GM12872 (cell line): Measurements from ENCODE around the gene EDN2.

Experiments
- TF ChIP-seq, protein P1 (sequence below): IDR thresholded peaks from 3 replicates; pipeline ENCODE4 v1.5.1; 2011; ENCODE audit warnings: low read depth, mild to moderate bottlenecking, low read length, moderate library complexity; ENCODE audit not compliant: insufficient read depth

Gene EDN2

GRCh38 chr1:41438711-41439110, 45.8 kb downstream of the EDN2 start:
- TF ChIP-seq, protein P1, sequence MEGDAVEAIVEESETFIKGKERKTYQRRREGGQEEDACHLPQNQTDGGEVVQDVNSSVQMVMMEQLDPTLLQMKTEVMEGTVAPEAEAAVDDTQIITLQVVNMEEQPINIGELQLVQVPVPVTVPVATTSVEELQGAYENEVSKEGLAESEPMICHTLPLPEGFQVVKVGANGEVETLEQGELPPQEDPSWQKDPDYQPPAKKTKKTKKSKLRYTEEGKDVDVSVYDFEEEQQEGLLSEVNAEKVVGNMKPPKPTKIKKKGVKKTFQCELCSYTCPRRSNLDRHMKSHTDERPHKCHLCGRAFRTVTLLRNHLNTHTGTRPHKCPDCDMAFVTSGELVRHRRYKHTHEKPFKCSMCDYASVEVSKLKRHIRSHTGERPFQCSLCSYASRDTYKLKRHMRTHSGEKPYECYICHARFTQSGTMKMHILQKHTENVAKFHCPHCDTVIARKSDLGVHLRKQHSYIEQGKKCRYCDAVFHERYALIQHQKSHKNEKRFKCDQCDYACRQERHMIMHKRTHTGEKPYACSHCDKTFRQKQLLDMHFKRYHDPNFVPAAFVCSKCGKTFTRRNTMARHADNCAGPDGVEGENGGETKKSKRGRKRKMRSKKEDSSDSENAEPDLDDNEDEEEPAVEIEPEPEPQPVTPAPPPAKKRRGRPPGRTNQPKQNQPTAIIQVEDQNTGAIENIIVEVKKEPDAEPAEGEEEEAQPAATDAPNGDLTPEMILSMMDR = no peak

DNA sequence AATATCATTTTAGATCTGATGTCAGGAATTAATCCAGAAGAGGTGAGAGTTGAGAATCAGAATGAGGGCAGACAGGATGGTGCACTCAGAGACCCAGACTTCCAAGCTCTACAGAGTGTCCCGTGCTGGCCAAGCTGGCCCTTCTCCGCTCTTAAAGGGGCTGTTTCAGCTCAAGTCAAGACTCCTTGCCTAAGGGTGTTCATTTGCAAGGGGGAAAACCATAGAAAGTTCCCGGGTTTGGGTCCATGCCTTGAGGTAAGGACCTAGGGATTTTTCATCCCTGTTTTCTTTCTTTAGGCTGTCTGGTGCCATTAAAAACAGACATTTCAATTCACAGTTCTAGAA, 47.5 kb downstream of the EDN2 start:
- TF ChIP-seq, protein P1 = no peak

DNA sequence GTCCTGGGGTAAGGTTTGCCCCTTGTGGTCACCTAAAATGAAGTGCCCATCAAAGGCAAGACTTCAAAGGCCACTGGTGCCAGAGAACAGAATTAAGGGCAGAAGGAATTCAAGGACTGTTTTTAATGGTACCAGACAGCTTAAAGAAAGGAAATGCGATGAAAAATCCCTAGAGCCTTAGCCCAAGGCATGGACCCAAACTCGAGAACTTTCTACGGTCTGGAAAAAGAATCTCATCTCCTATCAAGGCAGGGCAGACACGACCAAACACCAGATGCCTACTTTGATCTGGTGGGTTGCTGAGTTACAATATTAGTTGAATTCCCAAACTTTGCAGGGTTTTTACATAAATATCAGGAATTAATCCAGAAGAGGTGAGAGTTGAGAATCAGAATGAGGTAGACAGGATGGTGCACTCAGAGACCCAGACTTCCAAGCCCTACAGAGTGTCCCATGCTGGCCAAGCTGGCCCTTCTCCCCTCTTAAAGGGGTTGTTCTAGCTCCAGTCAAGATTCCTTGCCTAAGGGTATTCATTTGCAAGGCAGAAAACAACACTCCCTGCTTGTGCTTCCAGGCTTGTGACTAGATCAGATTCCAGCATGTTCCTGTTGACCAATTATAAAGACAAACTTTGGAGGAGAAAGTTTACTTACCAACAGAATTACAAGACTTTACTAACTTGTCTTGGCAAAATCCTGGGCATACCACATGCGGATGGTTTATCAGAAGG, 48.0 kb downstream of the EDN2 start:
- TF ChIP-seq, protein P1 = no peak

- TF ChIP-seq, protein P1 = no peak
Measured at GRCh38 chr1:41435570-41436178, 48.8 kb downstream of the EDN2 start.

- TF ChIP-seq, protein P1 = no peak
Measured at GRCh38 chr1:41434748-41435449, 49.6 kb downstream of the EDN2 start.

DNA sequence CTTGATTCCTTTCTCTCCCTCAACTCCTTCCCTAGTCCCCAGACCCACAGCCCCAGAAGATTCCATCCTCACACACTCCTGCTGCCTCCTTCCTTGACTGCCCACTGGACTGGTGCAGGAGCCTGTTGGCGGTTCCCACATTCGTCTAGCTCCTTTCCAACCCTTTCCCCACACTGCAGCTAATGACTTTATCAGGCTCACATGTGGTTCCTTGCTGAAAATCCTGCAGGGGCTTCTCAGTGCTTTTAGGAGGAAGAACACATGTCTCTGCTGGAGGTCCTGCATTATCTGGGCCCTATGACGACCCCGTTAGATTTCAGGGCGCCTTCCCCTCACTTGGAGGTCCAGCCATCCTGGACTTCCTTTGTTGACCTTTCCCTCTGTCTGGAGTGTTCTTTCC, 50.2 kb downstream of the EDN2 start:
- TF ChIP-seq, protein P1 = no peak

DNA sequence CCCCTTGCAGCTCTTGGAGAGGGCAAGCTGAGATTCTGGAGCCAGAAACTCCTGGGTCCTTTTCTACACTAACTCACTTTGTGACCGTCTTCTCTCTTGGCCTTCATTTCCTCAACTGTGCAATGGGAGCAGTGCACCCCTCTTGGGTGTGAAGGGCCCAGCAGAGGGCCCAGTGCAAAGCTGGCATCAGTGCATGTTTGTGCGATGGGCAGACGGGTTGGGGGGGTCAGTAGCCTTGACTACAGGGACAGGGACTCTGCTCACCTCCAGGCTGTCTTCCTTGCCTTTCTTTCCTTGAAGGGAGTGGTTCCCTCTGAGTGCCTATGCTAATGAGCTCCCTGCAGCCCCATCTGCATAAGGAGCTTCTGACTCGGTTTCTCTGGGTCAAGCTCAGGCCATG, 51.0 kb downstream of the EDN2 start:
- TF ChIP-seq, protein P1 = no peak
